NCI-H446 treated with DMSO at 0.1 percent for 48 hours (cell line): Measurements from ENCODE around the gene ZNF24.
A peak's percentile ranks its signal among the peaks of the same experiment; 100 is the strongest.

Experiments used
- DNase-seq: peaks from one replicate; lab custom pipeline; 2025; lab: John Stamatoyannopoulos, UW

ZNF24 gene

GRCh38 chr18:35296060-35296459 lies 48.2 kb downstream of the ZNF24 start:
- DNase-seq: no peak

- DNase-seq: no peak
These were observed 53.1 kb downstream of the ZNF24 start for GRCh38 chr18:35291166-35291565.

- peak; percentile 83 for DNase-seq
These were observed 54.0 kb downstream of the ZNF24 start, which contains the start of gene ZSCAN30 for GRCh38 chr18:35290094-35290735. TSS of gene ZSCAN30 (minus strand) at chr18:35290229. CDS start at chr18:35264352, 25,877 bp downstream.

GRCh38 chr18:35289727-35290093 lies 54.5 kb downstream of the ZNF24 start:
- no peak for DNase-seq

- DNase-seq: no peak
These were observed 54.9 kb downstream of the ZNF24 start for GRCh38 chr18:35289293-35289692.

GRCh38 chr18:35284841-35285240 lies 59.4 kb downstream of the ZNF24 start:
- peak; percentile 83 for DNase-seq

- no peak for DNase-seq
These were observed 60.1 kb downstream of the ZNF24 start for GRCh38 chr18:35283923-35284794.

- peak; percentile 27 for DNase-seq
These were observed 61.9 kb downstream of the ZNF24 start for GRCh38 chr18:35282353-35282752.
